Upper lobe of left lung (tissue), 6 donors: ENCODE measurements around the gene EPHA8. TPM values are rescaled to one million over a fixed set of nuclear protein-coding genes. Genes with fewer than 3 reads are reported as not detected.

Experiments
- ATAC-seq, 2 donors: fragments of 200-7000 bp; cut with Tn5 transposase; one replicate each; pipeline ENCODE4 v1.9.1; 2022; ENCODE audit warnings: mild to moderate bottlenecking in 2 of 2, moderate library complexity in 2 of 2; ENCODE audit not compliant: low FRiP score in 2 of 2
- DNase-seq, 2 donors: peaks; one replicate each; pipeline ENCODE4 v3.0.0-alpha.2; 2019 to 2020
- H3K27ac ChIP-seq, 4 donors: fragments of 200-600 bp; sonication (generic); one replicate each; pipeline ENCODE4 v1.5.1; 2016 to 2019
- H3K27me3 ChIP-seq, 4 donors: fragments of 200-600 bp; sonication (generic); one replicate each; pipeline ENCODE4 v1.5.1; 2017 to 2019
- H3K36me3 ChIP-seq, 4 donors: fragments of 200-600 bp; sonication (generic); one replicate each; pipeline ENCODE4 v1.5.1; 2016 to 2019
- H3K4me1 ChIP-seq, 4 donors: fragments of 200-600 bp; sonication (generic); one replicate each; pipeline ENCODE4 v1.5.1; 2018 to 2019
- H3K4me3 ChIP-seq, 4 donors: fragments of 200-600 bp; sonication (generic); one replicate each; pipeline ENCODE4 v1.5.1; 2017 to 2019; ENCODE audit warnings: mild to moderate bottlenecking in 2 of 4, moderate library complexity in 1 of 4
- H3K9me3 ChIP-seq, 4 donors: fragments of 200-600 bp; sonication (generic); one replicate each; pipeline ENCODE4 v1.5.1; 2018 to 2019
- CTCF ChIP-seq, 6 experiments: fragments of 450-650 bp in 4 of 6; fragments of 200-600 bp in 2 of 6; sonication (generic) in 2 of 6; IDR thresholded peaks; one replicate each; pipeline ENCODE4 v1.5.1; 2016 to 2019; ENCODE audit warnings: antibody characterized with exemption in 6 of 6
- EP300 ChIP-seq, 4 donors: sonication (generic); formaldehyde crosslinking; IDR thresholded peaks; one replicate each; pipeline ENCODE4 v1.5.1; 2017; ENCODE audit warnings: antibody characterized with exemption in 4 of 4, control low read depth in 2 of 4
- POLR2A ChIP-seq, 4 donors: fragments of 450-650 bp; IDR thresholded peaks; one replicate each; pipeline ENCODE4 v1.5.1; 2016 to 2017; ENCODE audit warnings: antibody characterized with exemption in 4 of 4, mild to moderate bottlenecking in 2 of 4
- POLR2AphosphoS5 ChIP-seq, 2 donors: sonication (generic); formaldehyde crosslinking; IDR thresholded peaks; one replicate each; pipeline ENCODE4 v1.5.1; 2017; ENCODE audit warnings: antibody characterized with exemption in 2 of 2
- WGBS, 2 donors: methylation state at CpG; one replicate each; pipeline ENCODE4 v1.1.5; 2017 to 2018; 5-methylcytosine and 5-hydroxymethylcytosine counted together
- small RNA-seq, 4 donors: library from RNA; depleted of rRNA; stranded (forward); fragments of <200 nt; gene quantifications; one replicate each; pipeline ENCODE3, GENCODE V24; 2016
- total RNA-seq, 6 donors: library from RNA; depleted of rRNA in 4 of 6; stranded (reverse); fragments of >200 nt in 4 of 6; gene quantifications; one replicate each; pipeline versions ENCODE4 v1.1.0 to v1.2.1, GENCODE V29; 2016 to 2021
- donor health status: DM: no; HTN: no; CAD: no; lungs with moderate emphysema.
- donor health status: DM: no; HTN: yes; CAD: no; lungs with severe emphysema.

EPHA8 gene
- total RNA-seq, 6 donors from 2014 or later, result not detected

GRCh38 chr1:22646384-22646783 lies 83.1 kb downstream of the EPHA8 start:
- H3K27me3 ChIP-seq, result no peaks in the 10 kb centered on the region
- peaks cover 0 to 6% (median 2%) of the 10 kb centered on the region in 4 donors for H3K4me1 ChIP-seq
- H3K27ac ChIP-seq, result peak overlapping the region in 1 of 4 donors; percentile 75
- H3K36me3 ChIP-seq, result no peaks in the 10 kb centered on the region
- no peak for ATAC-seq
- DNase-seq, result no peak
- H3K4me3 ChIP-seq, result peak overlapping the region in 1 of 4 donors; percentile 44
- TF ChIP-seq POLR2A (IDR thresholded peaks at IDR 0.05), result no peak
- TF ChIP-seq POLR2AphosphoS5 (IDR thresholded peaks at IDR 0.05), result no peak
- TF ChIP-seq EP300 (IDR thresholded peaks at IDR 0.05), result no peak
- H3K9me3 ChIP-seq, result no peaks in the 10 kb centered on the region
- WGBS, 2 donors, result 0 to 89% methylated on average over 1 of the region's 1 CpG

GRCh38 chr1:22650089-22650693 lies 86.9 kb downstream of the EPHA8 start:
- ATAC-seq, result no peak
- no peaks in the 10 kb centered on the region for H3K36me3 ChIP-seq
- no peaks in the 10 kb centered on the region for H3K4me1 ChIP-seq
- H3K27ac ChIP-seq, result no peak overlapping the region
- H3K27me3 ChIP-seq, result no peaks in the 10 kb centered on the region
- TF ChIP-seq POLR2A (IDR thresholded peaks at IDR 0.05), result no peak
- TF ChIP-seq POLR2AphosphoS5 (IDR thresholded peaks at IDR 0.05), result no peak
- no peak for TF ChIP-seq EP300 (IDR thresholded peaks at IDR 0.05)
- no peak for TF ChIP-seq CTCF (IDR thresholded peaks at IDR 0.05)
- H3K4me3 ChIP-seq, result no peak overlapping the region
- 87 to 92% methylated on average over 13 of the region's 13 CpGs for WGBS, 2 donors
- no peaks in the 10 kb centered on the region for H3K9me3 ChIP-seq
- no peak for DNase-seq

- peak in 1 of 2 donors; percentile 66 for ATAC-seq
Measured at GRCh38 chr1:22651941-22652856, 88.9 kb downstream of the EPHA8 start.

GRCh38 chr1:22652881-22653316 lies 89.6 kb downstream of the EPHA8 start, which contains the start of gene C1QB:
Gene C1QB (plus strand): TSS chr1:22653236. CDS start chr1:22659463, 6,227 bp downstream.
- H3K9me3 ChIP-seq, result no peaks in the 10 kb centered on the region
- H3K36me3 ChIP-seq, result no peaks in the 10 kb centered on the region
- H3K27me3 ChIP-seq, result no peaks in the 10 kb centered on the region
- 73 to 77% methylated on average over 12 to 13 of the region's 13 CpGs for WGBS, 2 donors
- H3K27ac ChIP-seq, result peak within 1 kb of the TSS in 3 of 4 donors; percentile 35 to 74 (median 44)
- ATAC-seq (peak; percentile 65 to 88), DNase-seq (peak; percentile 53 to 67)
- peak within 1 kb of the TSS in 3 of 4 donors; percentile 31 to 42 (median 33) for H3K4me3 ChIP-seq
- TF ChIP-seq POLR2AphosphoS5 (IDR thresholded peaks at IDR 0.05), result peak in 1 of 2 donors; percentile 37
- TF ChIP-seq POLR2A (IDR thresholded peaks at IDR 0.05), result peak in 1 of 4 donors; percentile 72
- TF ChIP-seq EP300 (IDR thresholded peaks at IDR 0.05), result peak in 1 of 4 donors; percentile 78
- no peak for TF ChIP-seq CTCF (IDR thresholded peaks at IDR 0.05)
- no peaks in the 10 kb centered on the region for H3K4me1 ChIP-seq

More at GRCh38 chr1:22651941-22652856, 88.9 kb downstream of the EPHA8 start:
- H3K9me3 ChIP-seq, result no peaks in the 10 kb centered on the region
- no peaks in the 10 kb centered on the region for H3K27me3 ChIP-seq
- peak overlapping the region in 2 of 4 donors; percentile 30 to 41 for H3K27ac ChIP-seq
- DNase-seq, result no peak
- WGBS, 2 donors, result 64 to 69% methylated on average over 15 of the region's 15 CpGs
- H3K4me1 ChIP-seq, result no peaks in the 10 kb centered on the region
- TF ChIP-seq POLR2AphosphoS5 (IDR thresholded peaks at IDR 0.05) (no peak), CTCF (IDR thresholded peaks at IDR 0.05) (no peak), POLR2A (IDR thresholded peaks at IDR 0.05) (no peak), EP300 (IDR thresholded peaks at IDR 0.05) (no peak)
- H3K4me3 ChIP-seq, result no peak overlapping the region
- no peaks in the 10 kb centered on the region for H3K36me3 ChIP-seq

Small RNA genes lying within 50 kb of the gene (small RNA-seq; reads per million reads assigned to genes)
- 0 reads per million in 4 donors for gene MIR6127

Other genes starting within 250 kb of the EPHA8 start
- 10 to 100 TPM; 18.1 to 62.9 (median 24.1) TPM for gene ZBTB40, start 111.6 kb upstream of the EPHA8 start, total RNA-seq
- 1,000 to 10,000 TPM in 1 of 6 donors, 100 to 1,000 TPM in 5; 180 to 1,142 (median 556) TPM for gene C1QA, start 73.1 kb downstream of the EPHA8 start, total RNA-seq
- 100 to 1,000 TPM; 188 to 817 (median 529) TPM for gene C1QC, start 80.1 kb downstream of the EPHA8 start, total RNA-seq
- 1,000 to 10,000 TPM in 4 of 6 donors, 100 to 1,000 TPM in 2; 391 to 1,763 (median 1,026) TPM for gene C1QB, start 89.7 kb downstream of the EPHA8 start, total RNA-seq
- 1 to 10 TPM; 1.0 to 8.8 (median 5.6) TPM for gene EPHB2, start 147.3 kb downstream of the EPHA8 start, total RNA-seq